GM12872 (cell line): Measurements from ENCODE around the gene FAM177A1.

ENCODE experiments used
- CTCF ChIP-seq: IDR thresholded peaks from 3 replicates; pipeline ENCODE4 v1.5.1; 2011; ENCODE audit warnings: low read depth, mild to moderate bottlenecking, low read length, moderate library complexity; ENCODE audit not compliant: insufficient read depth

Gene FAM177A1

GRCh38 chr14:35113308-35113950, 67.4 kb downstream of the FAM177A1 start:
- TF ChIP-seq CTCF: no peak

- TF ChIP-seq CTCF: no peak
These were observed 68.0 kb downstream of the FAM177A1 start for GRCh38 chr14:35114036-35114435.

- no peak for TF ChIP-seq CTCF
These were observed 70.2 kb downstream of the FAM177A1 start for GRCh38 chr14:35116242-35116641.

GRCh38 chr14:35117112-35117511, 71.0 kb downstream of the FAM177A1 start:
- TF ChIP-seq CTCF: no peak

GRCh38 chr14:35121026-35121886, 75.2 kb downstream of the FAM177A1 start:
- TF ChIP-seq CTCF: no peak

GRCh38 chr14:35121887-35122695, 76.0 kb downstream of the FAM177A1 start, which contains the start of the genes PPP2R3C and PRORP:
TSS of gene PPP2R3C (minus strand) at chr14:35121990. CDS start at chr14:35121959, 31 bp downstream.
TSS of gene PRORP (plus strand) at chr14:35122552. CDS start at chr14:35123246, 694 bp downstream.
- no peak for TF ChIP-seq CTCF
